Ishikawa (cell line): ENCODE measurements around the gene CYTH4.

Source experiments
- EP300 ChIP-seq: IDR thresholded peaks from 2 replicates; pipeline ENCODE4 v1.6.1; 2012; ENCODE audit warnings: borderline replicate concordance
- TF ChIP-seq, protein P1 (sequence below): IDR thresholded peaks from 2 replicates; pipeline ENCODE4 v1.6.1; 2012

DNA sequence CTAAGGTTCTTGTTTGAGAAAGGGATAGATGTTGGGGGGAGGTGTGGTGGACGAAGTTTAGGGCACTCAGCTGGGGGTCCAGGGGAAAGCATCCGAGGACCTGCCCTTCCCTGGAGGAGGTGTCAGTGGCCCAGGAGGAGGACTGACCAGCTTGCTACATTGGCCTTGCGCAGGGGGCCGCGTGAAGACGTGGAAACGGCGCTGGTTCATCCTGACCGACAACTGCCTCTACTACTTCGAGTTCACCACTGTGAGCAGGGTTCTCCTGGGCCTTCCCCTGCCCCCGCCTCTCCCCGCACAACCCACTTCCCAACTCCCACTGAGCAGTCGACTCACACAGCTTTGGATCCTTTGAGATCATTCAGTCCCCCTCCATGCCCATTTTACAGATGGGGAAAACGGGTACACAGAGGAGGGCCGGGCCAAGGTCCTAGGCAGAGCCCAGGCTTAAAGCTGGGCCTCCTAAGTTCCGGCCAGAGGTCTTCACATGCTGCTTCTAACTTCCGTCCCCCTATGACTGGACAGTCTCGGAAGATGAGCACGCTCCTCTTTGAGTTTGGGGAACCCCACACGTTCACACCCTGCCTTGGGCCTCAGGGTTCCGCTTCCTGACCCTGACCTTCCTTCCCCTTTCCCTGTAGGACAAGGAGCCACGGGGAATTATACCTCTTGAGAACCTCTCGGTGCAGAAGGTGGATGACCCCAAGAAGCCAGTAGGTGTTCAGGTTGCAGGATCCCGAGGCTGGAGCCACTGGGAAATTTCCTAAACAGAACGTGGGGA lies 28.7 kb downstream of the CYTH4 start:
- TF ChIP-seq, protein P1, sequence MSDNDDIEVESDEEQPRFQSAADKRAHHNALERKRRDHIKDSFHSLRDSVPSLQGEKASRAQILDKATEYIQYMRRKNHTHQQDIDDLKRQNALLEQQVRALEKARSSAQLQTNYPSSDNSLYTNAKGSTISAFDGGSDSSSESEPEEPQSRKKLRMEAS: no peak
- TF ChIP-seq EP300: no peak
